Endothelial cell of umbilical vein (primary cell): ENCODE results near the gene LMAN1L.

Experiments used
- FOS ChIP-seq: IDR thresholded peaks from 2 replicates; pipeline ENCODE4 v1.6.1; 2011; ENCODE audit warnings: mild to moderate bottlenecking, low read length, moderate library complexity, borderline replicate concordance; ENCODE audit not compliant: insufficient read depth
- POLR2A ChIP-seq: IDR thresholded peaks from 2 replicates; pipeline ENCODE4 v1.6.1; 2012; ENCODE audit warnings: low read depth, mild to moderate bottlenecking, control low read depth, low read length
- TF ChIP-seq, protein P1 (sequence below): IDR thresholded peaks from 2 replicates; pipeline ENCODE4 v1.6.1; 2011; ENCODE audit not compliant: insufficient read depth, insufficient read length

GRCh38 chr15:74831813-74832495 is 19.3 kb downstream of the LMAN1L start:
- TF ChIP-seq, protein P1, sequence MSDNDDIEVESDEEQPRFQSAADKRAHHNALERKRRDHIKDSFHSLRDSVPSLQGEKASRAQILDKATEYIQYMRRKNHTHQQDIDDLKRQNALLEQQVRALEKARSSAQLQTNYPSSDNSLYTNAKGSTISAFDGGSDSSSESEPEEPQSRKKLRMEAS = no peak
- TF ChIP-seq FOS = no peak
- no peak for TF ChIP-seq POLR2A
